ENCODE data around the gene BRSK1.

Gene BRSK1

DNA sequence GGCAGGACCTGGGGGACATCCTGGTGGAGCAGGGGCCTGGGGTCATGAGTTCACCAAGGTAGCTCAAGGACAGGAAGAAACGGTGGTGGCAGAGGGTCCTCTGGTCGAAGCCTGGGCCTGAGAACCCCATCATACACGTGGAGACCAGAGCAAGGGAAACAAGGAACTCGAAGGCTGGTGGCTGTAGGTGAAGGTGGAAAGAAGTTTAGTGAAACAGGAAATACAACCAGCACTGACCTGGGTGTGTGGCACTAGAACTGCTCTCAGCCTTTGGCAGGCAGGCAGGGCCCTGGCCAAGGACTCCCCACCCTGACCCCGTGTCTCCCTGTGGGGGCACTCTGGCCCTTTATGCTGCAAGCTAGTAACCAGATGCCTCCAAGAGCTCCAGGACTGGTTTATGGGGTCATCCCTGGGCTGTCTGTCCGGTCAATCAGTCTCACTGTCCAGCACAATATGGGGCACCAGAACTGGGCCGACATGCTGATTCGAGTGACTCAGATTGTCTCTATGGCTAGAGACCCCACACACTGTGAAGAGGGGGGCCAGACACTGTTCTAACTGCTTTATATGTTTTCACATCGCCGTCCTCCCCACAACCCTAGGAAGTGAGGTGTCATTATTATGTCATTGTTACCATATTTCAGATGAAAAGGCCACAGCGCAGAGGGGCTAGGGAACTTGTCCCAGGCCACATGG, 67.0 kb downstream of the BRSK1 start:
- Histone ChIP-seq H3K9ac (ENCODE audit: low read length) (no peak overlapping the region), H3K4me1 (ENCODE audit: low read length) (no peaks in the 10 kb centered on the region), H3K9me2 (replicated peaks; ENCODE audit: insufficient read depth, low read length) (no peaks in the 10 kb centered on the region), H4K20me1 (ENCODE audit: insufficient read depth, low read length) (no peaks in the 10 kb centered on the region), H3K27ac (ENCODE audit: low read length) (no peak overlapping the region), H3K4me3 (ENCODE audit: low read length) (no peak overlapping the region), H3K27me3 (replicated peaks; ENCODE audit: insufficient read depth, low read length) (peaks cover 48% of the 10 kb centered on the region), H3K4me2 (ENCODE audit: low read depth, low read length) (no peak overlapping the region), H3K79me2 (ENCODE audit: low read length) (no peaks in the 10 kb centered on the region), H3K36me3 (replicated peaks; ENCODE audit: insufficient read depth, low read length) (no peaks in the 10 kb centered on the region), H2AFZ (ENCODE audit: low read length) (no peak overlapping the region), H3K9me3 (replicated peaks; ENCODE audit: insufficient read depth, low read length) (no peaks in the 10 kb centered on the region), H3F3A (ENCODE audit: insufficient read depth, low read length) (no peaks in the 10 kb centered on the region; the same call in 1 of the 2 replicates)
- no peak for DNase-seq
- no peak for TF ChIP-seq EZH2phosphoT487 (IDR thresholded peaks at IDR 0.05; ENCODE audit: low read length)
- TF ChIP-seq CTCF (IDR thresholded peaks at IDR 0.05; ENCODE audit: low read length), result no peak
- no peak for TF ChIP-seq EZH2 (optimal IDR thresholded peaks at IDR 0.05; ENCODE audit: low read depth, low read length)

DNA sequence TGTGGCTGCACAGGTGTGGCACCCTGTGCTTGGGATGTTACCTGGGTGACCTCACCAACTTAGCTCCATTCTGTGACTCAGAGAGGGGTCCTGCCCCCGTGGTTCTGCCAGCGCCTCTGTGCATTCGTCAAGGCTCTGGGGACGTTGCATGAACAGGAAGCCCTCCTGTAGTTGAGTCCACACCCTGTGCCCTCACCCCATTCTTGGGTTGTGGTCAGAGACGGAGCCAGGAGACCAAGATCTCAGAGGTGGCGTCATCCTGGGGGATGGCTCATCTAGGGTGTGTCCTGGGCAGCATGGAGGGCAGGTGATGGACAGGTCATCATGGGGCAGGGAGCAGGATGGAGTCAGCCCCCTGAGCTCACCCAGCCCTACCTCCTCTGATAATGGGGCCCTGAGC, 68.2 kb downstream of the BRSK1 start:
- Histone ChIP-seq H4K20me1 (ENCODE audit: insufficient read depth, low read length) (no peaks in the 10 kb centered on the region), H3K4me2 (ENCODE audit: low read depth, low read length) (no peak overlapping the region), H3K4me3 (ENCODE audit: low read length) (no peak overlapping the region), H3K4me1 (ENCODE audit: low read length) (no peaks in the 10 kb centered on the region), H3K9me3 (replicated peaks; ENCODE audit: insufficient read depth, low read length) (no peaks in the 10 kb centered on the region), H3K9ac (ENCODE audit: low read length) (no peak overlapping the region), H3K9me2 (replicated peaks; ENCODE audit: insufficient read depth, low read length) (no peaks in the 10 kb centered on the region), H3K27ac (ENCODE audit: low read length) (no peak overlapping the region), H2AFZ (ENCODE audit: low read length) (no peak overlapping the region), H3K79me2 (ENCODE audit: low read length) (no peaks in the 10 kb centered on the region), H3F3A (ENCODE audit: insufficient read depth, low read length) (no peaks in the 10 kb centered on the region; the same call in 1 of the 2 replicates), H3K36me3 (replicated peaks; ENCODE audit: insufficient read depth, low read length) (no peaks in the 10 kb centered on the region), H3K27me3 (replicated peaks; ENCODE audit: insufficient read depth, low read length) (peaks cover 60% of the 10 kb centered on the region)
- no peak for TF ChIP-seq EZH2 (optimal IDR thresholded peaks at IDR 0.05; ENCODE audit: low read depth, low read length)
- TF ChIP-seq CTCF (IDR thresholded peaks at IDR 0.05; ENCODE audit: low read length), result no peak
- no peak for TF ChIP-seq EZH2phosphoT487 (IDR thresholded peaks at IDR 0.05; ENCODE audit: low read length)
- DNase-seq, result no peak

DNA sequence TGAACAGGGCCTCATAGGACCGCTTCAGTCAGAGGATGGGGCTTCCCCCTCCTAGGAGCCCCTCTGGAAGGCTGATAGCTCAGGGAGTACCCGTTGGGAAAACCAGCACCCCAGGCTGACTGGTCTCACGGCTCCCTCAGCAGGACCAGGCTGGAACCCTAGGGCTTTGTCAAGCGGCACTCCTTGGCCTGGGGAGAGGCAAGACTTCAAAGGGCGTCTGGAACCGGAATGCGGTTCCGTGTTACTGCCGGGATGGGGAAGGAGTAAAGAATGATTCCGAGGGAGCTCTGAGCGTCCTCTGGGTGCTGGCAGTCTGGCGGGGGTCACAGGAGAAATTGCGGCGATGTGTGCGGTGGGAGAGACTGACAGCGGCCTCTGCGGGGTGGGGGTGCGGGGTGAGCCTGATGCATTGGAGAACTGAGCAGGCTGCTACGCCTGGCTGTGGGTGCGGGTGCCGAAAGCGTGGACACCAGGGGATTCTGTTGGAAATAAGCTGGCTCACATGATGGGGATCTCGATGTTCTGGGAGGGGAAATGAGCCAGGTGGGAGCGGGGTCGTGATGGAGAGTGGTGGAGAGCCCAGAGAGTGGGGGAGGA, 68.8 kb downstream of the BRSK1 start:
- peaks cover 66% of the 10 kb centered on the region for H3K27me3 ChIP-seq (replicated peaks; ENCODE audit: insufficient read depth, low read length)
- no peaks in the 10 kb centered on the region for H3K9me3 ChIP-seq (replicated peaks; ENCODE audit: insufficient read depth, low read length)
- no peak overlapping the region for H3K4me2 ChIP-seq (ENCODE audit: low read depth, low read length)
- no peaks in the 10 kb centered on the region for H3K4me1 ChIP-seq (ENCODE audit: low read length)
- H3K9ac ChIP-seq (ENCODE audit: low read length), result no peak overlapping the region
- H4K20me1 ChIP-seq (ENCODE audit: insufficient read depth, low read length), result no peaks in the 10 kb centered on the region
- no peaks in the 10 kb centered on the region for H3K9me2 ChIP-seq (replicated peaks; ENCODE audit: insufficient read depth, low read length)
- H3F3A ChIP-seq (ENCODE audit: insufficient read depth, low read length), result no peaks in the 10 kb centered on the region; the same call in 1 of the 2 replicates
- H3K27ac ChIP-seq (ENCODE audit: low read length), result no peak overlapping the region
- no peak overlapping the region for H3K4me3 ChIP-seq (ENCODE audit: low read length)
- no peaks in the 10 kb centered on the region for H3K36me3 ChIP-seq (replicated peaks; ENCODE audit: insufficient read depth, low read length)
- TF ChIP-seq EZH2phosphoT487 (IDR thresholded peaks at IDR 0.05; ENCODE audit: low read length) (no peak), EZH2 (optimal IDR thresholded peaks at IDR 0.05; ENCODE audit: low read depth, low read length) (no peak)
- DNase-seq, result no peak
- no peak overlapping the region for H2AFZ ChIP-seq (ENCODE audit: low read length)
- H3K79me2 ChIP-seq (ENCODE audit: low read length), result no peaks in the 10 kb centered on the region

All from MM.1S (cell line).